Subcutaneous adipose tissue (tissue), 4 donors: ENCODE measurements around the gene MAGI2. TPM values are rescaled to one million over a fixed set of nuclear protein-coding genes. Genes with fewer than 3 reads are reported as not detected.

Source experiments
- CTCF ChIP-seq: fragments of 450-650 bp; IDR thresholded peaks from one replicate; pipeline ENCODE4 v1.5.1; 2016; ENCODE audit warnings: low read depth, mild to moderate bottlenecking, control low read depth, antibody characterized with exemption, moderate library complexity
- total RNA-seq, 4 donors: library from RNA; depleted of rRNA; stranded (reverse); fragments of >200 nt; gene quantifications; one replicate each; pipeline ENCODE4 v1.1.0, GENCODE V29; 2016

MAGI2 gene
- total RNA-seq, 4 donors from 2014 or later = 13.7 to 22.9 (median 17.7) TPM

DNA sequence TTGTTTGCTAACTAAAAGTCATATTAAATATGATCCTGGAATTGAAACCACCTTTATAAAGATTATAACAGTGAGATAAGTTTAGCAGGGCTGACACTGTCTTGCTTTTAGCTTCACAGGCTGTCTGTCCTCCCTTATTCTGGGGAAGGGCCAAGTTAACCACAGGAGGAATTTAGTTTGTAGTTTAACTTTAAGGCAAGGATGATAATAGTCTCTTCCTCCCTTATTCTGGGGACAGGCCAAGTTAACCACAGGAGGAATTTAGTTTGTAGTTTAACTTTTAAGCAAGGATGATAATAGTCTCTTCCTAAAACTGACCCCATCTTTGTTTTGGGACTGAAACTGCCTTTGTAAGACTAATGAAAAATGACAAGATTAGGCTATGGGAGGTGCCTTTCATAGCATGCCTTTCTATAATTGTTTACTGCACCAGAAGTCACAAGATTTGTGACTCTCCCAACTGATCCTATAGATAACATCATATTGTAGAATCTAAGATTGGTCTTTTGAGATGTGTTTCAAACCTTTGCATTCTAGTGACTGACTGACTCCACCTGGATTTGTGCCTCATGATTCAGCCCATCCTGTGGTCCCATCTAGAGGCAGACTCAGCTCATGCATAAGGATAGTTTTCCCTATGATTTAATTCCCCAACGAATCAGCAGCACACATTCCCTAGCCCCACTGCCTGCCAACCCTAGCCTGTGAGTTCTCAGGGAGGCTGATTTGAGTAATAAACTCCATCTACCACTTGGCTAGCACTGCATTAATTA is 212.0 kb downstream of the MAGI2 start:
- TF ChIP-seq CTCF = no peak

DNA sequence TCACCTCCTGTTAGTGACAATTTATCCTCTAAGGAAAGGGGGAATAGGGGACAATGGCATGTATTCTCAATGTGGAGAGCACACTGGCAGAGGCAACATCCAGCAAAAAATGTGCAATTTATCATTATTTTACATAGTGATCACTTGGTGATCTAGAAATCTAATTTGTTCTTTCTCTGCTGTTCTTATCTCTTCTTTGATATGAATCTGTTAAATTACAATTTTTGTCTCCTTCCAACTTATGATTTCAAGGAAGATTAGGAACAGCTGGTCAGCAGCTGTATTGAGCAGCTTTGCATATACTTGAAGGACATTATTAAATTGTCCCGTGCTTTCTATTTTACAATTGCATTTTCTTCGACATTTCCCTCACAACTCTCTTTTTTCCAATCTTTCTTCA is 213.1 kb downstream of the MAGI2 start:
- no peak for TF ChIP-seq CTCF

- no peak for TF ChIP-seq CTCF
These were observed 217.0 kb downstream of the MAGI2 start for GRCh38 chr7:79236352-79237028.

DNA sequence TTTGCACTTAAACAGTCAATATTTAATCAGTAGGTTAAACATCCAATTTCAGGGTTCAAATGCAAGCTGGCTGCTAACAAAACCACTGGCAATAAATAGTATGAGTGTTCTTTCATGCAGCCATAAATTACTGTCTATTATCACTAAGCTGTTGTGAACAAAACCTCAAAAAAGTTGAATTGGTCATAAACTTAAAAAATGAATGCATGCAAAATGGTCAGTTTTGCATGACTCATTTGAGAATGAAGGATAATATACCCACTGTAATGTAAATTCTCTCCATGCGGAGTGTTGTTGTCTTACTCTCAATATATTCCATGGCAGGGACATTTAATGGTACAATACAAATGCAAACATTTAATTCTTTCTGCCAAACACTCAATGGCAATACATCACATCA is 226.4 kb downstream of the MAGI2 start:
- no peak for TF ChIP-seq CTCF

GRCh38 chr7:79221211-79221610 is 232.3 kb downstream of the MAGI2 start:
- TF ChIP-seq CTCF = no peak

DNA sequence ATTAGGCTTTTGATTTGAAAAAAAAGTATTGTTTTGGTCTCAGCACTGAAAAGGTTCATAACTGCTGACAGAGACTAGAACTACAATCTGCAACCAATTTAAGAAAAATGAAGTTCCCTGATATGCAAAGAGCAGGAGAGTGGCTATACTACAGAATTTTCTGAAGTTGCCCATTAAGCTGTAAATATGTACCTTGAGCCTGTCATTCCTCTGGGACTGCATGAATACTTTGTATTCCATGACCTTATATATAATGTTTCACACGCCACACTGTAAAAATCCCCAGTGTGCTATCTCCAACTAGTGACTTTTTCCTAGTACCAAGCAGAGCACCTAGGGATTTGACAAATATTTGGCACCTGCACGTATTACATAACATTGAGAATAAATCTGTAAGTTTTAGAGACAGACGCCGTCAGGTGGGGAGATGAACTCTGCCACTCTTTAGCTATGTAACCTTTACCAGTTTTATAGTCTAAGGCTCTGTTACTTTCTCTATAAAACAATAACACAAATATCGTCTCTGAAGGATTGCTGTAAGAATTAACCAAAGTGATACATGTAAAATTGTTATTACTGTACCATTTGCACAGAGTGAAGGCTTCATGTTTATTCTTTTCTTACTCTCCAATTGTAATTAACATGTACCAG is 235.4 kb downstream of the MAGI2 start:
- TF ChIP-seq CTCF = no peak

GRCh38 chr7:79217468-79217867 is 236.0 kb downstream of the MAGI2 start:
- no peak for TF ChIP-seq CTCF
